HG03432 (cell line): ENCODE results near the gene FUT8.

ENCODE experiments used
- ATAC-seq: cut with Tn5 transposase; IDR thresholded peaks from one replicate; pipeline ENCODE4 v1.9.1; 2021; ENCODE audit warnings: mild to moderate bottlenecking, moderate library complexity; ENCODE audit not compliant: unreplicated experiment

Gene FUT8

DNA sequence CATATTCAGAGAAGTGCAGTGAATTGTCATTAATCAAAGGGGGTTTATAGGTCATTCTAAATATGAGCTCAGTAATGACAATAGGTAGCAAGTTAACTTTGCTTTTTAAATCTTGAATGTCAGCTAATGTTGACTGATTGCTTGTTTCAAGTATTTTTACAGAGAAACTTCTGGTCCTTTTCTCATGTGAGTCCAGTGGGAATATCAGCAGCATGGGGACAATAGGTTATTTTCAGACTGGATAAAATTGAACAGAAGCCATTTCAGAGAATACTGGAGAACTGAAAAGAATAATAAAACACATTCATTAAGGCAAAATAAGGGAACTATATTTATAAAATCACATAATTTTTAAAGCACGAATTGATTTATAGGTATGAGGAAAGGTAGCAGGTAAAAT is 78.7 kb downstream of the FUT8 start:
- ATAC-seq, result no peak

DNA sequence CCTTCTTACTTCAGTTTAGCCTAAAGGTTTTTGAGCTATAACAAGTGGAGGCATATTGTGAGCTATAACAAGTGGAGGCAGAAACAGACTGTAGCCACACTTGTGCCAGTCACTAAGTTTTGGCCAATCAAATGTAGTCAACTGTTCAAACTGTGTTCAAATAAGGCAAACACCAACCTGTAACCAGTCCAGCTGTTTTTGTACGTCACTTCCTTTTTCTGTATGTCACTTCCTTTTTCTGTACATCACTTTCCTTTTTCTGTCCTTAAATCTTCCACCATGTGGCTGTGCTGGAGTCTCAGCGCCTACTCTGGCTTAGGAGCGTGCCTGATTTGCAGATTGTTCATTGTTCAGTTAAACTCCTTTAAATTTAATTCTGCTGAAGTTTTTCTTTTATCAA is 79.7 kb downstream of the FUT8 start:
- no peak for ATAC-seq

DNA sequence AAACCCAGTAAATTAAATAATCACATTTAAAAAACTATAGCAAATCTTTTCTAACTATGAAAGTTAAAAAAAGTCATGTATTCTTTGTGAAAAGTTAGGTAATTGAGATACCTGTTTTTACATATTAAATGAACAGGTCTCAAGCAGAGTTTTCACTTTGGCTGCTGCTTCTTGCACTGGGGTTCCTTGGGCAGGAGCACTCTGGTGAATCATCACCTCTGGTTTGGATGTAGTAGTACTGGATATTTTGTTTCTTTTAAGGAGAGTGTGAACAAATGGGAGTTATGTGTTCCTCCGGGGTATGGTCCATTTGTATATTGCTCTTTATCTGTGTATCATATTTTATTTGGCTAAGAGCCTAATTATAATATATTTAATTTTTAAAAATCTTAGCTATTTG is 82.7 kb downstream of the FUT8 start:
- no peak for ATAC-seq

DNA sequence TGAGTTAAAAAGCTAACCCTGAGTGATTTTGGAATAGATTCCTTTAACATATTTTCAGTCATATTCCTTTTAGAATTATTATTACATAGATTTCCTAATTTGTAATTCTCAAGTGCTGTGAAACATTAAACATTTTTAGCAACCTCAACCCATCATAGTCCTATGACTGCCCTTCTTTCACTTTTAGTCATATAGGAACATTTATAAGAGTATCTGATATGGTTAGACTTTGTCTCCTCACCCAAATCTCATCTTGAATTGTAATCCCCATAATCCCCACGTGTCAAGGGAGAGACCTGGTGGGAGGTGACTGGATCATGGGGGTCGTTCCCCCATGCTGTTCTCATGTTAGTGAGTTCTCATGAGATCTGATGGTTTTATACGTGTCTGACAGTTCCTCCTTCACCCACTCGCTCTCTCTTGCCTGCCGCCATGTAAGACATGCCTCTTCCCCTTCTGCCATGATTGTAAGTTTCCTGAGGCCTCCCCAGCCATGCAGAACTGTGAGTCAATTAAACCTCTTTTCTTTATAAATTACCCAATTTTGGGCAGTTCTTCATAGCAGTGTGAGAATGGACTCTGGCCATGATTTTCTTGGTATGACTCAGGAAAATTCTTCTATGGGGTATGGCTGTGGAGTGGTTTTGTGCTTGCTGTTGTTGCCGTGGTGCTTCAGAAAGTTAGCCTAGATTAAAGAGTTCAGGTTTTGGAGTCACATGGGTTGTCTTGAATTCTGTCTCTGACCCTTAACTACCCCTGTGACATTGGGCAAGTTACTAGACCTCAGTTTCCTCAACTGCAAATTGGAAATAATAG is 83.9 kb downstream of the FUT8 start:
- no peak for ATAC-seq

DNA sequence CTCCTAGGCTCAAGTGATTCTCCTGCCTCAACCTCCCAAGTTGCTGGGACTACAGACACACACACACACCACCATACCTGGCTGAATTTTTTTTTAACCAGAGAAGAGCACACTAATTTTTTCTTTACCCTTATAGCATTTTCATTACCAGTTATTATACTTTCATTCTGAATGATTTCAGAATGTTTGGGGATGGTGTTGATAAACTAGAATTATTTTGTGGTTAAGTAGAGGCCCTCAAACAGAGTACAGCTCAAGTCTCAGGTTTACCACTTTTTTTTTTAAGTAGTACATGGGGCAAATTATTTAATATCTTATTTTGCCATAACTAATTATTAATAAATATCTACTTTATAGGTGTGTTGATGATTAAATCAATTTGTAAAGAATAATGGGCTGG is 86.6 kb downstream of the FUT8 start:
- ATAC-seq, result no peak

DNA sequence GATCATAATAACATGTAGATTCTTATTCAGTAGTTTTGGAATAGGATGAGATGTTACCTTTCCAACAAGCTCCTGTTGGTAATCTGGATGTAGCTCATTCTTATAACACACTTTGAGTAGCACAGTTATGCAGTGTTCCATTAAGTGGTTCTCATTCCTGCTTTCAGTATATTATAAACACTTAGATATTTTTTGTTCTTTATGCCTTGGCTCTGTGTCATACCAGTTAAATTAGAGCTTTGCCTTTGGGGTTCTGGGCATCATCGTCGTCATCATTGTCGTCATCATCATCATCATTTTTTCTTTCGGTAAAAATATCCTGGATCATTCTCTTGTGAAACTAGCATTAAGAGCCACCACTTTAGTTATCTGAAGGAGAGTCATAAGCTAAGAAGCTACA is 87.5 kb downstream of the FUT8 start:
- no peak for ATAC-seq

DNA sequence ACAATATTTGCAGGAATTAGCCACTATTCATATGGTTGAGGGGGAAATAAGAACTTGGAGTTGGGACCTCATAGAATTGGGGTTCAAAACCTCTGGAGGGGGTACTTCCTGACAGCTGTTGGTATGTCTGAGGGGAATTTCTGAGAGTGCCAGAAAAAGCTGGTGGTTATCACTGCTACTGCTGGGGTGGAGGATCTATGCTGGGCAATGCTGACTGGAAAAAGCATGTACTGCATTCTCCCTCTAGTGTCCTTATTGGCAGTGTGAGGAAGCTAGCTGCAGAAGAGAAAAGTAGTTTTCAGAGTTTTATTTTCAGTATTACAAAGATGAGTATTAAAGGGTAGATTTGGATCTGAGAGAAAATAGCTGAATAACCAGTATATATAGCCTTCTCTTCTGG is 88.8 kb downstream of the FUT8 start:
- ATAC-seq, result no peak

DNA sequence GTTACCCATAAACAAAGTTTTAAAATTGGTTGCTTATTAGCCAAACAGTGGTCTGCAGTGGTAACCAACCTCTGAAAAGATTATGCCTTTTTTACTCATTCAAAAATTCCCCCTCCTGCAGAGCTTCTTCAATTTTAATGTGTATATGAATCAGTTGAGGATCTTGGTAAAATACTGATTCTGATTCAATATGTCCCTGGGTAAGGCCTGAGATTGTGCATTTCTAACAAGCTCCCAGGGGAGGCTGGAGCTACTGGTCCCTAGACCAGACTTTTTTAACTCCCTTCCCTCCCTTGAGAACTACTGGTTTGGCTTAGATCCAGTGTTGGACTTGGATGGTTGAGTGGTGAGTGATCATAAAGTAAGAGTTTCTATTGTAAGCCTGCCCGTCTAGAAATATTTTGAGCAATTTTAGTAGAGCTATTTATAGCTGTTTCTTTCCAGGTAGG is 90.2 kb downstream of the FUT8 start:
- ATAC-seq, result peak; percentile 62

DNA sequence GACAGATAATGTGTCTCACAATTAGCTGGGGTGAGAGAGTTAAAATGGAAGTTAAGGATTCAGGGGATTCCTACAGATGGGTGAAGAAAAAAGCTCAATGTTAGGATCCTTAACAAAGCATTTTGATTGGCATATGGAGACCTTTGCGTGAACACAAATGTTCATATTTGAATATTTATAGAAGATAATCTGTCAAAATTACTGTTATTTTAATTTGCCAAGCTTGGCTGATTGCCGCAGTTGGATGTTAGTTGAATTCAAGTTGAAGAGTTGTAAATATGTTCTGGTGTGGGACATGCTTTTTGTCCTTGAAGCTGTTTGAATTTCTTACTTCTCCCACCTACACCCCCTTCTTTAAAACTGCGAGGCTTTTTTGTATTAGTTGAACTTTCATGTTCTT is 91.2 kb downstream of the FUT8 start:
- no peak for ATAC-seq

DNA sequence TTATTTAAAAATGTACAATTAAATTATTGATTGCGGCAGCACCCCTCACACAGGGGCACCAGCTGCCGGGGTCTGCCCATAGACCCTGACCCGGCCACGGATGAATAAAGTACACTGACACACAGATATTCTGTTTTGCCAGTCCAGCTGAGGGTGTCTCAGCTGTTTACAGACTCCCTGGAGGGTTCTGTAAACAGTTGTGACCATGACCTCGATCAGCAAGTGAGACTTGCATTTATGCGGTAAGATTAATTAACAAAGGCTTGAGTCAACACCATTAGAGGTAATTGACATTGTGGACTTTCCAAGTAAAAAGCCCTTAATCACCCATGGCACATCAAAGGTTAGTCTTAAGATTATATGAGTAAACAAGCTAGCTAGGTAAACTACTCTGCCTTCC is 94.3 kb downstream of the FUT8 start:
- ATAC-seq, result no peak

DNA sequence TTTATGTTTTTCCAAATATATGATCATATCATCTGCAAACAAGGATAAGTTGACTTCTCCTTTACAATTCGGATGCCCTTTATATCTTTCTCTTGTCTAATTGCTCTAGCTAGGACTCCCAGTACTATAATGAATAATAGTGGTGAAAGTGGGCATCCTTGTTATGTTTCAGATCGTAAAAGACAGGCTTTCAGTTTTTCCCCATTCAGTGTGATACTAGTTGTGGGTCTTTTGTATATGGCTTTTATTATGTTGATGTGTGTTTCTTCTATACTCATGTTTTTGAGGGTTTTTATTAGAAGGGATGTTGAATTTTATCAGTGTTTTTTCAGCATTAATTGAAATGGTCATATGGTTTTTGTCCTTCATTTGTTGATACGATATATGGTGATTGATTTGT is 97.3 kb downstream of the FUT8 start:
- ATAC-seq, result no peak

DNA sequence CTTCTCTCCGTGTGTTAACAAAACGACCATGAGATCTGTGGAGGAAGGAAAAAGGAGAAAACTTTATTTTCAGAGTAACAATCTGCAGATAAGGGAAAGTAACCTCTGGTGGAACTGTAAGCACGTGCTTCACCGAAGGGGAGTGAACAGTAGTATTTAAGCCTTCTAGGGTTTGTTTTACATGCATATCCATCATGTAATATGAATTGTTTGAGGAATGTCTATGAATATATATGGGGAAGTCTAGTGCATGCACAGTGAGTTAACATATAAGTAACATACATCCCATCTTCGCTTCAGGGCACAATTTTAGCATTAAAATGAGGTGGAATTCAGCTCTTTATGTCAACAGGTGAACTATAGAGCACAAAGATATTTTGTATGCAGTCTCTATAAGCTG is 101.1 kb downstream of the FUT8 start:
- no peak for ATAC-seq

DNA sequence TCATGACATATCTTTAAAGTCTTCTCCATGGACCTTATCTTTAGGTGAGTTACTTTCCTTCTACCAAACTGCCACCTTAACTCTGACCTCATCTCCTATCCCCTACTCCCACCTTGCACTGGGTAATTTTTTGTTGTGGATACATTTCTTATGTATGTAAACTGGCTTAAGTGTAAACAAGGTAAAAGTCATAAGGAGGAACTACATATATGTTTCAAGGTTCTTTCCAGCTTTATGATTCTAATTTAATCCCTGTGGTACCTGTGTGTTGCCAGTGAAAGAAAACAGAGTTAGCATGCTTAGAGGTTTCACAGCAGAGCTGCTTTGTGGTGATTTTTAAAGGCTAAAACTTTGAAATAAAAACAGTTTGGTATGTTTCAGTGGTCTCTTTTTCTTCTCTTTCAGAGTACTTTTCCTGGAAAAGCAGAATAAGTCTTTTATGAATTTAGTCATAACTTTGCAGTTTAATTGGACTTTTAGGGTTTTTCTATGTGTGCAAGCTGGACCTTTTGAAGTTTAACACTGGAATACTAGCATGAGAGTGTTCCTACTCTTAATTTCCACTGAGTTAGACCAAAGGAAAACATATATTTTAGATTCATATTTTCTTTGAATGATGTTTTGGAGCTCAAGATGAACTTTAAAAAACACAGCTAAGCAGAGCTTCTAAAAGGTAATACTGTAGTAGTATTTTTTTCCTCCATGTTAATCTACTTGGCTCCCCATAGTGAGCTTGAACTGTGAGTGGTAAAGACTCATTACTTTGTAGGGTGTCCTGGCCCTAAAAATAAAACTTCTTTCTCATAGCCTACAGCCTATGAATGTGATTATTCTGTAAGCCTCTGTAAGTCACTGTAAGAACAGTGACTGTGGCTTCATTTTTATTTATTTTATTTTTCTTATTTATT is 105.4 kb downstream of the FUT8 start:
- no peak for ATAC-seq

DNA sequence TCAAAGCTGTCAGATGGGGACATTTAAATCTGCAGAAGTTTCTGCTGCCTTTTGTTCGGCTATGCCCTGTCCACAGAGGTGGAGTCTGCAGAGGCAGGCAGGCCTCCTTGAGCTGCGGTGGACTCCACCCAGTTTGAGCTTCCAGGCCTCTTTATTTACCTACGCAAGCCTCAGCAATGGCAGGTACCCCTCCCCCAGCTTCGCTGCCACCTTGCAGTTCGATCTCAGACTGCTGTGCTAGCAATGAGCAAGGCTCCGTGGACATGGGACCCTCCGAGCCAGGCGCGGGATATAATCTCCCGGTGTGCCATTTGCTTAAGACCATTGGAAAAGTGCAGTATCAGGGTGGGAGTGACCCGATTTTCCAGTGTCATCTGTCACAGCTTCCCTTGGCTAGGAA is 115.5 kb downstream of the FUT8 start:
- no peak for ATAC-seq

DNA sequence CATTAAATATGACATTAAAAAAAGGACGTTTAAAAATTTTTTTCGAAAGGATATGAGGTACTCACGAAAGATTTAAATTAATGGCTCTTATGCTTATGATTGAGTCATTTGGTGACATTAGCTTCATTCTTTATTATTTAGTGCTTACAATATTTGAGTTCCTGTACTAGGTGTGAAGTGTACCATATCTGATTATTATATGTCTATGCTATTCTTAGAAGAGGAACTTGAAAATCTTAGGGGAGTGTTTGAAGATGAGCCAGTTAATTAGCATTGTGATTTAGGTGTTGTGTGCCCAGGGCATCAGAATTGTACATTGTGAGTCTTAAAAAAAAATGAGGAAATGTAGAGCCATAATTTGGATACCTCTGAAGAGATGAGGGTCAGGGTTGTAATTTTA is 118.6 kb downstream of the FUT8 start:
- ATAC-seq, result no peak

DNA sequence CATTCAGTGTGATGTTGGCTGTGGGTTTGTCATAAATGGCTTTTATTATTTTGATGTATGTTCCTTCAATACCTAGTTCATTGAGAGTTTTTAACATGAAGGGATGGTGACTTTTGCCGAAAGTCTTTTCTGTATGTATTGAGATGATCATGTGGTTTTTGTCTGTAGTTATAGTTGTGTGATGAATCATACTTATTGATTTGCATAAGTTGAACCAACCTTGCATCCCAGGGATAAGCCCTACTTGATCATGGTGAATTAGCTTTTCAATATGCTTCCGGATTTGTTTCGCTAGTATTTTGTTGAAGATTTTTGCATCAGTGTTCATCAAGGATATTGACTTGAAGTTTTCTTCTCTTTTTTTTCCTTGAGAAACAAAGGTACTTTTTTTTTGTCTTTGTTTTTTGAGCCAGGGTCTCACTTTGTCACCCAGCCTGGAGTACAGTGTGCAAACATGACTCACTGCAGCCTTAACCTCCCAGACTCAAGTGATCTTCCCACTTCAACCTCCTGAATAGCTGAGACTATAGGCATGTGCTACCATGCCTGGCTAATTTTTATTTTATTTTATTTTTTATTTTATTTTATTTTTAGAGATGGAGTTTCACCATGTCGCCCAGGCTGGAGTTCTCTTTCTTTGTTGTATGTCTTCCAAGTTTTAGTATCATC is 121.3 kb downstream of the FUT8 start:
- ATAC-seq, result no peak

DNA sequence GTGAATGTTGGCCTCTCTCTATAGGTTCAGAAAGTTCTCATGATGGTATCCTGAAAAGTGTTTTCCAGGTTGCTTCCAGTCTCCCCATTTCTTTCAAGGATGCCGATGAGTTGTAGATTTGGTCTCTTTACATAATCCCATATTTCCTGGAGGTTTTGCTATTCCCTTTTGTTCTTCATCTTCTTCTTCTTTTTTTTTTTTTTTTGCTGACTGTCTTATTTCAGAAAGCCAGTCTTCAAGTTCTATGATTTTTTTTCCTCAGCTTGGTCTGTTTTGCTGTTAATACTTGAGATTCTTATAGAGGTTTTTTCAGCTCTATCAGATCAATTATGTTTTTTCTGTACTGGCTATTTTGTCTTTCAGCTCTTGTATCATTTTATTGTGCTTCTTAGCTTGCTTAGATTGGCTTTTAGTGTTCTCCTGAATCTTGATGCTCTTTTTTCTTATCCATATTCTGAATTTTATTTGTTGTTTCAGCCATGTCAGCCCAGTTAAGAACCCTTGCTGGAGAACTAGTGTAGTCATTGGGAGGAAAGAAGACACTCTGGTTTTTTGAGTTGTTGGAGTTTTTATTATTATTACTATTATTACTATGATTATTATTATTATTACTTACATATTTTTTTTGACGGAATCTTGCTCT is 124.4 kb downstream of the FUT8 start:
- no peak for ATAC-seq

DNA sequence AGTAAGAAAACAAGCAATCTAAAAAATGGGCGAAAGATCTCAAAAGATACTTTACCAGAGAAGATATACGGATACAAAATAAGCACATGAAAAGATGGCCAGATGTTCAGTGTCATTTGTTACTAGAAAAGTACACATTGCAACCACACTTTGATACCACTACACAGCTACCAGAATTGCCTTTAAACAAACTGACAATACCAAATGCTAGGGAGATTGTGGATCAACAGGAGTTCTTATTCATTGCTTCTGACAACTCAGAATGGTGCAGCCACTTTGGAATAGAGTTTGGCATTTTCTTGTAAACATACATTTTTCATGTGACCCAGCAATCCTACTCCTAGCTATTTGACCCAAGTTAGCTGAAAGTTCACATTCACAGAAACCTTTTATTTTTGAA is 136.3 kb downstream of the FUT8 start:
- no peak for ATAC-seq

DNA sequence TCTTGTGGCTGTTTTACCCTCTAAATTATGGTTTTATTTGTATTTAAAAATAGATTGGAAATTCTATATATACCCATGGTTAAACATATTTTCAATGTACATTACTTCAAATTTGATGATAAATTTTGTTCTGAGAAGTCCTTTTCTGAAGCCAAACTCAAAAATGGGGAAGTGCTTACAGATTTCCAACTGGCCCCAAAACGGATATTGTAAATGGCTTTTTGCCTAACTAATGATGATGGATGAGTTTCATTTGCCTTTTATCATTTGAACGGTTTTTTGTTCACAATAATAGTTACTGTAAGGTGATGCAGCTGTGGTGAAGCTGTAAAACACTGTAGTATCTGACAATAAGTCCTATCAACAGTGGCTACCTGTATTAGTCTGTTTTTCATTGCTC is 136.9 kb downstream of the FUT8 start:
- no peak for ATAC-seq

DNA sequence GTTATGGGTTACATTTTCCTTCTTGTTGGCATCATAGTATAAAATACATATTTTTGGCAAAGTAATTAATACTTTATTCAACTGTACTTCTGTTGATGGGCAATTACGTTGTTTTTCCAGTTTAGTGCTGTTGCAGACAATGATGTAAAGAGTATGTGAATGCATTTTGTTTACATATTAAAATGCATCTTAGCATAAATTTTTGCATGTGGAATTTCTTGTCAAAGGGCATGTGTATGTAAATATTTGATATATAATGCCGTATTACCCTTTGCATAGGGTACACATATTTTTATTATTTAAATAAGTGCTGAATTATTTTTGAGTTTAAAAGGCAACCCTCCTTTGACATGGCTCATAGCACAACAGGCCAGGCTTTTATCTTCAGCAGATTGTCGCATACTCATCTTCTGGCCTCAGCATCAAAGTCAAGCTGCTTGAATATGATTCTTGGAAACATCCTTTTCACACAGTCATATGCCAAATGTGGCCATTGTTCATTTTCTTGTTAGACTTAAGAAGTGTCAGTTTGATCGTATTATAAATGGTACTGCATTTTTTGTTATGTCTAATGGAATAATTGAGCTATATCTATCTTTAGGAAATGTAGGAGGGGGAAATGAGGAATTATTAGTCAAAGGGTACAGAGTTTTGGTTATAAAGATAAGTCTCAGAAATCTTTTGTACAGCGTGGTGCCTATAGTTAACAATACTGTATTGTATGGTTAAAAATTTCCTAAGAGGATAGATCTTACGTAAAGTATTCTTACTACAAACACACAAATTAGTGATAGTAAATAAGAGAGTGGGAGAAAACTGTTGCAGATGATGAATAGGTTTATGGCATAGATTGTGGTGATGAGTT is 138.5 kb downstream of the FUT8 start:
- ATAC-seq, result no peak
